Nephron progenitor cell (in vitro differentiated cells): Measurements from ENCODE around the gene SPRED2.
"Not testable (repeated sequence)": the region's sequence is repeated elsewhere in the genome, so short reads cannot be mapped to it uniquely, and the experiment has no call there.

Experiments used
- DNase-seq: peaks from one replicate; pipeline ENCODE4 v3.0.0; 2021
- H3K27ac Mint-ChIP-seq: 2 replicates; pipeline ENCODE4 v1.8.0; 2021; ENCODE audit warnings: mild to moderate bottlenecking, moderate library complexity, mixed read lengths
- H3K27me3 Mint-ChIP-seq: 2 replicates; pipeline ENCODE4 v1.8.0; 2021; ENCODE audit warnings: mild to moderate bottlenecking, low read depth, mixed read lengths; ENCODE audit not compliant: poor library complexity
- H3K36me3 Mint-ChIP-seq: 2 replicates; pipeline ENCODE4 v1.8.0; 2021; ENCODE audit warnings: low read depth, mixed read lengths
- H3K4me1 Mint-ChIP-seq: 2 replicates; pipeline ENCODE4 v1.8.0; 2021; ENCODE audit warnings: mixed read lengths
- H3K4me3 Mint-ChIP-seq: 2 replicates; pipeline ENCODE4 v1.8.0; 2021; ENCODE audit warnings: mild to moderate bottlenecking, moderate library complexity, mixed read lengths
- H3K9me3 Mint-ChIP-seq: 2 replicates; pipeline ENCODE4 v1.8.0; 2021; ENCODE audit warnings: mild to moderate bottlenecking, moderate library complexity, mixed read lengths
- TF ChIP-seq, protein P1 (sequence below): fragments of 200-600 bp; sonication (generic); IDR thresholded peaks from 2 replicates; pipeline ENCODE4 v1.5.0; 2021; ENCODE audit warnings: antibody characterized with exemption

The SPRED2 gene

DNA sequence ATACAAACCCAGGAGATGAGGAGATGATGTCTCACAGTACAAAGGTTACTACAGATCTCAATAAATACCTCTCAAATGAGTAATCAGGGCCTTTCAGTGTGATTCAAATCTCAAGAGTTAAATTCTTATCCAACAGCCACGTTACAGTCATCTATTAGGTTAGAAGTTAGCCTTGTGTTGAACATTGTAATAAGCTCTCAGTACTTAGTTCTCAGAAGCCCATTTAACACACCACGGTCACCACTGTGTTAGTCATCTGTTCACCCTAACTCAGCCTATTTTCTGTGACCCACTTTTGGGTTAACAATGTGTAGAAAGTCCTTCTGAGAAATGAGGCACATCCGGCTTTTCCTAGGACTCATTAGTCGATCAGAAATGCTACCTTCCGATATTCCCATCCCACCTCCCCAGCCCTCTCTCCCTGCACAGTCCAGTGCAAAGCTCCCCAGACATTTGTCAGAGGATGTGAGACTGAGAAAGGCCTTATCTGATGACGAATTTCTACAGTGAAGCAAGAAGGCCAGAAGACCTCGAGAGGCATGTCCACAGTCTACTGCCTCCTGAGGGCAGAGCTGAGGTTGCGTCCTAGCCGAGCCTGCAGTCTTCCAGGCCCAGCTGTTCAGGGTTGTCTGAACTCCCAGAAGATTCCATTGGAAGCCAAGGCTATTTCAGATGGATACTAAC lies 112.2 kb downstream of the SPRED2 start:
- Mint-ChIP-seq H3K9me3 (no peaks in the 10 kb centered on the region), H3K36me3 (peaks cover 75% of the 10 kb centered on the region), H3K27ac (no peak overlapping the region), H3K4me3 (no peak overlapping the region), H3K27me3 (peaks cover 2% of the 10 kb centered on the region), H3K4me1 (peaks cover 13% of the 10 kb centered on the region)
- DNase-seq = no peak
- TF ChIP-seq, protein P1, sequence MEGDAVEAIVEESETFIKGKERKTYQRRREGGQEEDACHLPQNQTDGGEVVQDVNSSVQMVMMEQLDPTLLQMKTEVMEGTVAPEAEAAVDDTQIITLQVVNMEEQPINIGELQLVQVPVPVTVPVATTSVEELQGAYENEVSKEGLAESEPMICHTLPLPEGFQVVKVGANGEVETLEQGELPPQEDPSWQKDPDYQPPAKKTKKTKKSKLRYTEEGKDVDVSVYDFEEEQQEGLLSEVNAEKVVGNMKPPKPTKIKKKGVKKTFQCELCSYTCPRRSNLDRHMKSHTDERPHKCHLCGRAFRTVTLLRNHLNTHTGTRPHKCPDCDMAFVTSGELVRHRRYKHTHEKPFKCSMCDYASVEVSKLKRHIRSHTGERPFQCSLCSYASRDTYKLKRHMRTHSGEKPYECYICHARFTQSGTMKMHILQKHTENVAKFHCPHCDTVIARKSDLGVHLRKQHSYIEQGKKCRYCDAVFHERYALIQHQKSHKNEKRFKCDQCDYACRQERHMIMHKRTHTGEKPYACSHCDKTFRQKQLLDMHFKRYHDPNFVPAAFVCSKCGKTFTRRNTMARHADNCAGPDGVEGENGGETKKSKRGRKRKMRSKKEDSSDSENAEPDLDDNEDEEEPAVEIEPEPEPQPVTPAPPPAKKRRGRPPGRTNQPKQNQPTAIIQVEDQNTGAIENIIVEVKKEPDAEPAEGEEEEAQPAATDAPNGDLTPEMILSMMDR = no peak

DNA sequence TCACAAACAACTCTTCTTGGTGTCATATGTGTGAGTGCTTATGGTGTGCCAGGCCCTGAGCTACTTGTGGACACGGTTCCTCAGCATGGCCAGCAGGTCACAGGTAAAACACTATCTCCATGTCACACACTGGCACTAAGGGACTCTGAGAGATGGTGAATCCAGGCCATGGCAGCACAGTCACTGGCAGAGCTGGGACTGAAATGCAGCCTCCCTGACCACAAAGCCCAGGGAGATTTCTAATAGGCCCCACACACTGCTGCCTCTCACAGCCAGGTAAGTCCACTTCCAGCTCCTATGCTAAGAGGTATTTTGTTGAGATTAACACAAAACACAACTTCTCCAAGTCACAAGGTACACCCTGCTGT lies 112.7 kb downstream of the SPRED2 start:
- peaks cover 2% of the 10 kb centered on the region for H3K27me3 Mint-ChIP-seq
- peaks cover 13% of the 10 kb centered on the region for H3K4me1 Mint-ChIP-seq
- TF ChIP-seq, protein P1 = no peak
- H3K36me3 Mint-ChIP-seq = peaks cover 73% of the 10 kb centered on the region
- H3K4me3 Mint-ChIP-seq = no peak overlapping the region
- no peaks in the 10 kb centered on the region for H3K9me3 Mint-ChIP-seq
- DNase-seq = no peak
- H3K27ac Mint-ChIP-seq = no peak overlapping the region

DNA sequence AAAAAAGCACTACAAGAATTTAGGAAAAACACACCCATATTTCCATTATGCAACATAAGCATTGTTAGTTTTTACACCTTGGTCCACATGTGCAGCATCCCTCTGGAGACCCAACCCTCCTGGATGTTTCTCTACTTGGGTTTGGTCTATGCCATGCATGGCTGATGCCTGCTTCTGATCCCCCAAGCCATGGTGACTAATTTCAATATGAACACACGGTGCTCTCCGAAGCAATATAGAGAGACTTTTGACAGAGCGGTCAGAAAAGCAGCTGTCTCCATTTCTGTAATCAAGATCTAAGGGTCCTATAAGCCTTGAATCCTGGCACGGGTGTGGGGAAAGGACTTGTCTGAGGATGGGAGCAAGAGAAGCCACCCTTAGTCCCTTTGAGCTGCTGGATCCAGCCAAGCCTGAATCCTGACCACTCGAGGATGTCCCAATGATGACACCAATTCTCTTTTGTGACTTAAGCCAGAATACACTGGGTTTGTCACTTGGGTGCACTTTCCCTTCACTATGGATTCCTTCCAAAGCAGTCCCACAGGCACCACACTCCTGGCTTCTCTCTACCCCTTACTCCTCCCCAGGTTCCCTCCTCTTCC lies 113.2 kb downstream of the SPRED2 start:
- Mint-ChIP-seq H3K4me3 (no peak overlapping the region), H3K9me3 (no peaks in the 10 kb centered on the region), H3K36me3 (peaks cover 73% of the 10 kb centered on the region), H3K4me1 (peaks cover 13% of the 10 kb centered on the region), H3K27me3 (peaks cover 2% of the 10 kb centered on the region), H3K27ac (no peak overlapping the region)
- no peak for DNase-seq
- TF ChIP-seq, protein P1 = no peak

DNA sequence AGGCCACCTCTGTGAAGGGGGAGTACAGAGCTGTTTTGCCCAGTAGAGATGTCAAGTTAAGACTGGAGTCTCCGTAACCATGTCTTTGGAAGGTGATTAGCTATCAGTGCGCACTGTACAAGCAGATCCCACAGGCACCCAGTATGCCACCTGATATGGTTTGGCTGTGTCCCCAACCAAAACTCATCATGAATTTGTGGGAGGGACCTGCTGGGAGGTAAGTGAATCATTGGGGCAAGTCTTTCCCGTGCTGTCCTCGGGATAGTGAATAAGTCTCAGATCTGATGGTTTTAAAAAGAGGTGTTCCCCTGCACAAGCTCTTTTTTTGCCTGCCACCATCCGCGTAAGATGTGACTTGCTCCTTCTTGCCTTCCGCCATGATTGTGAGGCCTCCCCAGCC lies 114.6 kb downstream of the SPRED2 start:
- Mint-ChIP-seq H3K27ac (peak overlapping the region; percentile 4), H3K4me1 (peaks cover 13% of the 10 kb centered on the region), H3K27me3 (no peaks in the 10 kb centered on the region), H3K4me3 (no peak overlapping the region), H3K9me3 (no peaks in the 10 kb centered on the region), H3K36me3 (peaks cover 76% of the 10 kb centered on the region)
- no peak for DNase-seq
- TF ChIP-seq, protein P1 = no peak

DNA sequence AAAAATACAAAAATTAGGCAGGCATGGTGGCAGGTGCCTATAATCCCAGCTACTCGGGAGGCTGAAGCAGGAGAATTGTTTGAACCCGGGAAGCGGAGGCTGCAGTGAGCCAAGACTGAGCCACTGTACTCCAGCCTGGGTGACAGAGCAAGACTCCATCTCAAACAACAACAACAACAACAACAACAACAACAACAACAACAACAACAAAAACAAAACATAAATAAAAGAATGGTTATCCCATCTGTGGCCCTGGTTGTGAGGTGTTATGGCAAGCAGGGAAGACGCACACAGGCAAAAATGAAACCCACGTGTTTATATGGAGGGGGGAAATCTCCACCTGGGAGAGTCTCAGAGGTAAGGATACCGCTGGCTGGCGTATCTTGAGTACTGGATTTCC lies 115.0 kb downstream of the SPRED2 start:
- peaks cover 81% of the 10 kb centered on the region for H3K36me3 Mint-ChIP-seq
- H3K4me3 Mint-ChIP-seq, H3K27me3 Mint-ChIP-seq, H3K9me3 Mint-ChIP-seq, DNase-seq: not testable (repeated sequence)
- peaks cover 13% of the 10 kb centered on the region for H3K4me1 Mint-ChIP-seq
- peak overlapping the region; percentile 4 for H3K27ac Mint-ChIP-seq

DNA sequence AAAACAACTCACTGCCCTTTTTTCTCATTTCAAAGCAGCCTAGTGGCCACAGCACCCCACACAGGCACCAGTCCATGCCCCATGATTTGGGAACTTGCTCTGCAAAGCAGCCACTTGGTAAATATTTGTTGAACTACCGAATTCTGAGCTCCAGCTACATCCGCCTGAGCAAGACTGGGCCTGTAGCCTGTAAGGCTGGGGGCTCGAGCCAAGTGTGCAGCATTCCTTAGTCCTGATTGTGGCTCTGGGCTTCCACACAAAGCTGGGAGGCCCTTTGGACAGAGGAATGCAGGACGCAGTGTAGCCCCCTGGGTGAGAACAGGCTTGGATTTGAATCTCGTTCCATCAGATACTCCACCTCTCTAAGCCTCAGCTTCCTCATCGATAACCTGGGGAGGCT lies 116.3 kb downstream of the SPRED2 start:
- no peak for DNase-seq
- Mint-ChIP-seq H3K4me1 (peaks cover 17% of the 10 kb centered on the region), H3K27ac (no peak overlapping the region), H3K36me3 (peaks cover 86% of the 10 kb centered on the region), H3K27me3 (no peaks in the 10 kb centered on the region), H3K9me3 (no peaks in the 10 kb centered on the region), H3K4me3 (no peak overlapping the region)
- TF ChIP-seq, protein P1 = no peak
